ENCODE data around the gene HMGN4.

Gene HMGN4

DNA sequence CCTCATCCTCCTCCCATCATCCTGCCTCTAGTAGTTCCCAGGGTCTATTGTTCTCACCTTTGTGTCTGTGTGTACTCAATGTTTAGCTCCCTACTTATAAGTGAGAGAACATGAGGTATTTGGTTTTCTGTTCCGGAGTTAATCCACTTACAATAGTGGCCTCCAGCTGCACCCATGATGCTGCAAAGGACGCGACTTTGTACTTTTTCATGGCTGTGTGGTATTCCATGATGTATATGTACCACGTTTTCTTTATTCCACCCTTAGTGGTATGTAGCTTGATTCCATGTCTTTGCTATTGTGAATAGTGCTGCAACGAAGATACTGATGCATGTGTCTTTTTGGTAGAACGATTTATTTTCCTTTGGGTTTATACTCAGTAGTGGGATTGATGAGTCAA, 40.1 kb downstream of the HMGN4 start:
- no peak for DNase-seq (ENCODE audit: low read depth)

- no peak for DNase-seq (ENCODE audit: low read depth)
Measured at GRCh38 chr6:26578741-26579140, 40.6 kb downstream of the HMGN4 start.

GRCh38 chr6:26581164-26581915, 43.2 kb downstream of the HMGN4 start:
- DNase-seq (ENCODE audit: low read depth), result no peak

GRCh38 chr6:26588965-26589364, 50.8 kb downstream of the HMGN4 start:
- no peak for DNase-seq (ENCODE audit: low read depth)

GRCh38 chr6:26592649-26593048, 54.5 kb downstream of the HMGN4 start:
- DNase-seq (ENCODE audit: low read depth), result no peak

DNA sequence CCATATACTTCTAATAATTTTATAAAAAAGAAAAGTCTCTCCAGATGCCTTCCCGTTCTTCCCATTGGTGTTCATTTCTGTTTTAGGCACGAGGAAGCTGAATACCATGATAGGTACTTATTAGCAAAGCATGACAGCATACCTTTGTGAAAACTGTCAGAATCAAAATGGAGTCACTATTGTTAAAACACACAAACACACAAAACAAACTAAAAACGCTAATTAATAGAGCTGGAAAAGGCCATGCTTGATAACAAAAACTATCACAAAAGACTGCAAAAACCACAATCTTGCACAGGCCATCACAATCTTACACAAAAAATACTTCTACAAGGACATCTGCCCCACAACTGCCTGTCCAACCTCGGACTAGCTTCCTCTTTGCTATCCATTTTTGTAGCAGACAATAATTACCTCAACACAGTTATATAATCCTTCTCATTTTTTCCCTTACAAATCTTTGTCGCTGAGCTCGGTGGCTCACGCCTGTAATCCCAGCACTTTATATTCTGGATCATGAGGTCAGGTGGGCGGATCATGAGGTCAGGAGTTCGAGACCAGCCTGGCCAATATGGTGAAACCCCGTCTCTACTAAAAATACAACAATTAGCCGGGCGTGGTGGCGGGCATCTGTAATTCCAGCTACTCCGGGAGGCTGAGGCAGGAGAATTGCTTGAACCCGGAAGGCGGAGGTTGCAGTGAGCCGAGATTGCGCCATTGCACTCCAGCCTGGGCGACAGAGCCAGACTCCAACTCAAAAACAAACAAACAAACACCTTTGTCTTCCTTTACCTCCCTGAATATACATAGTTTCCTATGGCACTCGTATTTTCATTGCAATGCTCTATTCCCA, 55.3 kb downstream of the HMGN4 start:
- DNase-seq (ENCODE audit: low read depth), result no peak

DNA sequence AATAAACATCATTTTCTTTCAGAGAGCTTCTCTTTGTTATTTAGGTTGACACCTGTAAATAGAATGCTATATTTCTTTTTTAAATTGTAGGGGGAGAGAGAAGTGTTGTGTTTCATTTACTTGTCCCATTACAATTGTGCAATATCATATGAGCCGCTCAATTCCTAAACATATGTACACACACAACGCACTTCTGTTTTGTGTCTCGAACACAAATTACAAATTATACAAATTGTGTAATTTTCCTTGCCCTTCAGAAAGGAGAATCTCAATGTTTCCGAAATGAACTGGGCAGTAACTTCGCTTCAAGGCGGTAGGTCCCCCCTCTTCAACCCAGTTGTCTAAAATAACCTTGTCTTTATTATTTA, 55.9 kb downstream of the HMGN4 start:
- no peak for DNase-seq (ENCODE audit: low read depth)

DNA sequence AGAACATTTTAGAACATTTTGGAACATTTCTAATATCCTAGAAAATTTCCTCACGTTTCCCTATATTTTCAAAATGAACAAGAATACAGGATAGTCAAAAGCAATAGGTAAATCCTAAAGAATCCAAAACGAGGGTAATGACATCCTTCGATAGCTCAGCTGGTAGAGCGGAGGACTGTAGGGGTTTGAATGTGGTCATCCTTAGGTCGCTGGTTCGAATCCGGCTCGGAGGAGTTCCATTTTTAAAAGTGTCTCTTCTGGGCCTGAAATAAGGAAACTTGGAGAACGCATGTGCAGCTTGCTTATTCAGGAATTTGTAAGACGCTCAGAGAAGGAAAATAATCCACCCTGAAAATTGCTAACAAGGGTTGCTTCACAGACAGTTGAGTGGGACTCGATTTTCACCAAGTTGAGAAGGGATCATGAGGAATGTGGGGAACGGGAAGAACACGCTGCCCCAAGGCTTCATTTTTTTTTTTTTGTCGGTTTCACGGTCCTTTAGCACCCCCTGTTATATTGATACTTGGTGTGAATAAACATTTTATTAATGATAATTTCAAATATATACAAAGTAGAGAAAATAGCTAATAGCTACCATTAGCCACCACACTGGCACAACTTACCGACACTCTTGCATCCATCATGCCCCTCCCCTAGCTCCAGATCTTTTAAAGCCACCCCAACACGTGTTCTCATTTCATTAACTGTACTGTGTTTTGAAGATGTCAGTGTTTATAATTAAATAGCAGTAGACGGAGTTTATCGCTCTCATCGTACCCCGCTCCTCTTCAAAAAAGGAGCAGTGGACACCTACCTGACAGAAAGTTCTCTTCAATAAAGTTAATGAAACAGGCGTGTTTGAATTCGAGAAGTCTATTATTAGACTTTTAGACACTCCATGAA, 56.8 kb downstream of the HMGN4 start:
- no peak for DNase-seq (ENCODE audit: low read depth)

DNA sequence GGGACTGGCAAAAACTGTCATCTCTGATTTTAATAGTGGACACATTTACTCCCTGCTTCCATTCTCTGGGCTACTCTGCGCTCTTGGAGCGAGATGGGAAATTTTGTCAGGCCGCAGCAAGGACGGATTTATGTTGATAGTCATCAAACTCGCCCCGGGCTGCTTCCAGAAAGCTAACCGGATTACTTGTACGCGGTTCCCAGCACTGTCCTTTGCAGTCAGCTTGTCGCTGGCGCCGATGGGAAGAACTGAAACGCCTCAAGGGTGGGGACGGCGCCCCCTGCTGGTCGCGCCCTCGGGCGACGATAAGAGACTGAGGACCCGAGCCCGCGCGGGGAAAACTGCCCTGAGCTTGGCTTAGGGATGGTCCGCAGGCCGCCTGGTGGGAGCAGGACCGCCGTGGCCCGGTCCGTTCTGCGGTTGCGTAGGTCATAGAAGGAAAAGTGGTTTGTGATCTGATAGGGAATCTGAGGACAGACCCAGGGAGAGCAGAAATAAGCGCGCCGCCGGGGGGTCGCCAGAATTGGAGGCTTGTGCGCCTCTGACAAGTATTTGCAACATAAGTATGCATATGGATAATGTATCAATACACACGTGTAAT, 57.6 kb downstream of the HMGN4 start:
- DNase-seq (ENCODE audit: low read depth), result peak; percentile 74
